Astrocyte of the spinal cord (primary cell): Measurements from ENCODE around the gene CCT8.

Source experiments
- DNase-seq: peaks from one replicate; pipeline ENCODE4 v3.0.0; 2011; ENCODE audit warnings: low read depth, low spot score
- H3K4me3 ChIP-seq: 2 replicates; pipeline ENCODE4 v1.5.1; 2011; ENCODE audit warnings: low read depth, mild to moderate bottlenecking, low read length, moderate library complexity
- CTCF ChIP-seq: IDR thresholded peaks from 2 replicates; pipeline ENCODE4 v1.5.1; 2012; ENCODE audit warnings: low read depth, mild to moderate bottlenecking, low read length, inconsistent platforms
- in situ Hi-C: cut with HindIII; loops from 2 replicates; pipeline ENCODE4 v1.10.0; 2017; ENCODE audit warnings: low sequenced_read_pairs

CCT8 gene

GRCh38 chr21:29073222-29074006 lies at the start of gene CCT8:
TSS of gene CCT8 (minus strand) at chr21:29073648. CDS start at chr21:29073590, 58 bp downstream.
- in situ Hi-C loops = no loop called here
- peak; percentile 100 for DNase-seq
- H3K4me3 ChIP-seq = peak within 1 kb of the TSS; percentile 99

DNA sequence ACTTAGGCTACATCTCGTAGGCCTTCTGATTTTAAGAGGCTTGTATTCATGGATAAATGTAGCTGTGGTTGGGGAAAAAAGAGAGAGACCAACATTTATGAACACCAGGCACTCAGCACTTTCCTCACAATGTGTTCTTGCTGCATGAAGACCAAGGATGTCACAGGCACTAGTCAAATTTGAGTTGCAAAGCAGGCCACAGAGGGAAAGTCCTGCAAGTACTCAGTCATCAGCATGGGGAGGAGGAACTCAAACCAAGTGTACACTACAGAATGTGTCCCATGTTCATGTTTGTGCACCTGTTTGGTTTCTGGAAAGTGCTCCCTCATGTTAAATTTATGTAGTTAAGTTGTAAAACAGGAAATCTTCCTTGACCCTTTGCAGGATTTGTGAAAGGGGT lies 48.3 kb upstream of the CCT8 start:
- no peak for TF ChIP-seq CTCF
- no peak for DNase-seq
- in situ Hi-C loops = no loop called here
- H3K4me3 ChIP-seq = no peak overlapping the region

More at GRCh38 chr21:29073222-29074006, at the start of gene CCT8:
- TF ChIP-seq CTCF = no peak

DNA sequence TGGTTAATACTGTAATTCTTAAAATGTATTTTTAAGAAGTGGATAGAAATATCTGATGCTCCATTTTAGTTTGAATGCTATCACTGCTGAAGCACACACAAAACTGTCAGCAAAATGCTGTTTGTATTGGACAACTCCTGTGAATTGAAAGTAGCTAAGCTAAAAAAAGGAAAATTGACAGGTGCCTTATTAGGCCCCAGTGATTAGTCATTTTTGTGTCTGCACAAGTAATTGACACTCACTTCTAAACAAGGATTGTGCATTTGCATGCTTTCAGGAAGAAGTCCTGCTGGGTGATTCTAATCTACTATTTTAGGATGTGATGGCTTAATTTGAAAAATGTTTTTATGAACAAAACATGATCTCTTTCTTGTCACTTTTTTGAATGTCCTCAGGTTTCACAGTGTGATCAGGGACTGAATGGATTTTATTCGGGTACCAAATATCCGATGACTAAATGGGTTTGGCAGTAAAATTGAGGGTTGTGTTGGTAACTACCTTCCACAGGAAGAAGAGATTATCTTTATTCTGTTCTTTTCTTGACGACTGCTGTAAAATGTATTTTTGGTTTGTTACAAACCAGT lies 44.0 kb upstream of the CCT8 start:
- in situ Hi-C loops = no loop called here
- DNase-seq = no peak
- no peak for TF ChIP-seq CTCF
- no peak overlapping the region for H3K4me3 ChIP-seq

- no peak for DNase-seq
- no peak for TF ChIP-seq CTCF
- in situ Hi-C loops = no loop called here
- no peak overlapping the region for H3K4me3 ChIP-seq
Measured at GRCh38 chr21:29115899-29116298, 42.5 kb upstream of the CCT8 start.

DNA sequence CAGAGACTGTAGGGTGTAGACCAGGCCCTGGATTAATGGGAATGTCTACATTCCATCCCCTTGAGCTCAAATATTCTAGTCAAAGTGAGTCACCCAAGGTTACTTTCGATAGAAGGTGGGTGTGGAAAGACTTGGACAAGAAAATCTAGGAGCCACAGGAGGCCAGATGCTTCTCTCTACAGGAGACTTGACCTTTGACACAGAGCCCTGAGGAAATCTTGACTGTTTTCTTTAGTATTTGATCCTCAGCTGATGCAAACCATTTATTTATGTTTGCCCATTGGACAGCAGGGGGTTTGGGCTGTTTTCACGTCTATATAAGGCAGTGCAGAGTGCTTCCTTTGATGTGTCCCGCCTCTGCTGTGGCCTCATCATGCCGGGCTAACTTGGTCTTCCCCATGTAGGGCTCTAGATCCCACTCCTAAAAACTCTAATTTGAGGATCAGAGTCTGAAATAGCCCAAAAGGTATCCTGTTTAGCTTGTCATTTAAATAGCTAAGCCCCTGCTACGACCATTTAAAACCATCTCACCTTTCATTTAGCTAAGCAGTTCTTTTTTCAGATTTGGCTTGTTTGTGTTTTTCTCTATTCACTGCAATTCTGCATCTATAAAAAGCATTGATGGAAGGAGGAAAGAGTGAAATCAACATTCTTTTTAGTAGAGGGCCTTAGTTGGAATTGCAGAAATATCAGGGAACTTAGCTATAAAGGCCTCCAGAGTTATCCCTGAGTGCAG lies 41.5 kb upstream of the CCT8 start:
- in situ Hi-C loops = no loop called here
- no peak overlapping the region for H3K4me3 ChIP-seq
- TF ChIP-seq CTCF = no peak
- peak; percentile 98 for DNase-seq

- TF ChIP-seq CTCF = no peak
- in situ Hi-C loops = no loop called here
- H3K4me3 ChIP-seq = no peak overlapping the region
- DNase-seq = no peak
Measured at GRCh38 chr21:29105218-29105617, 31.8 kb upstream of the CCT8 start.
